Putamen (tissue), 1 donor: ENCODE data around the gene CDR2.
"Not testable (repeated sequence)": the region's sequence is repeated elsewhere in the genome, so short reads cannot be mapped to it uniquely, and the experiment has no call there.

ENCODE experiments used
- DNase-seq: peaks from one replicate; pipeline ENCODE4 v3.0.0-alpha.2; 2016; ENCODE audit warnings: low spot score

Gene CDR2

GRCh38 chr16:22374311-22375116 lies at the start of gene CDR2:
Gene CDR2, minus strand, starts transcription at chr16:22374619. Its CDS starts 310 bp downstream, at chr16:22374309.
- peak; percentile 95 for DNase-seq

- DNase-seq: no peak
These were observed 49.3 kb upstream of the CDR2 start for GRCh38 chr16:22423716-22424115.

- DNase-seq: no peak
These were observed 46.7 kb upstream of the CDR2 start for GRCh38 chr16:22421136-22421535.

DNA sequence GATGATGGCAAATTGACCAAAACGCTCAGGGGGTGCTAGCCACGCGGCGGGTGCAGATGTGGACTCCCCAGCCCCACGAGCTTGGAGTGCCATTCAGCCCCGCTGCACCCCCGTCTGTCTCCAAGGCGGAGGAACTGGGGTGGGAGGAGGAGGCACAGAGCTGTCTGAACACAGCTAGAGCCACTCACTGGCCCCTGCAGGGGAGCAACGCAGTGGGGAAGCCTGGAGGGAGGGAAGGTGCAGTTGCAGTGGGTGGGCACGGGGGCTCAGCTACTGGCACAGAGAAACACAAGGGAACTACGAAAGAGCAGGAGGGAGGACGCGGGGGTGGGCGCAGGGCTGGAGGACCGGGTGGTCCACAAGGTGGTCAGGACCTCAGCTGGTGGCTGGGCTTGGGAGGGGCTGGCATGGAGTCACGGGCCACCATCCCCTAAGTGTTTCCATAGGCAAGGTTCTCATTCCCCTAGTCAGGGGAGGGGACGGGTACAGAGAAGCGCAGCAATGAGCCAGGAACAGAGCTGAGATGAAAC lies 46.3 kb upstream of the CDR2 start:
- DNase-seq: no peak

- DNase-seq: no peak
These were observed 45.5 kb upstream of the CDR2 start for GRCh38 chr16:22419908-22420307.

- no peak for DNase-seq
These were observed 44.4 kb upstream of the CDR2 start for GRCh38 chr16:22418826-22419225.

GRCh38 chr16:22417798-22418197 lies 43.4 kb upstream of the CDR2 start:
- not testable (repeated sequence) for DNase-seq

- DNase-seq: no peak
These were observed 42.6 kb upstream of the CDR2 start for GRCh38 chr16:22417019-22417418.

- no peak for DNase-seq
These were observed 39.4 kb upstream of the CDR2 start for GRCh38 chr16:22413819-22414218.

DNA sequence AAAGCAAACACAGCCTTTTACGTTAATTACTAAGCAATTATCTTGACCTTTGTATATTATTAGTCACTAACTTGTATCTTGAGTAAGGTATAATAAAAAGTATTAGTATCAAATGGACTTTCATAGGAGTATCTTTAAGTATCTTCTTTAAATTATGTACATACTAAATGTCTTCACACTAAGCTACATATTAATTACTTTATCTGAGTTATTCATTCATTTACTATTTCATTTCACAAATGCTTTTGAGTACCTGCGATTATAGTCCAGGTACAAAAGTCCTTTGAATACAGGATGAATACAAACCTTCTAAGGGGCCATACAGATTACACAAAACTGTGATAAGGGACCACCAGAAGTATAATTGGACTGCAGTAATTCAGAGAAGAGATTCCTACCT lies 33.1 kb upstream of the CDR2 start:
- no peak for DNase-seq

DNA sequence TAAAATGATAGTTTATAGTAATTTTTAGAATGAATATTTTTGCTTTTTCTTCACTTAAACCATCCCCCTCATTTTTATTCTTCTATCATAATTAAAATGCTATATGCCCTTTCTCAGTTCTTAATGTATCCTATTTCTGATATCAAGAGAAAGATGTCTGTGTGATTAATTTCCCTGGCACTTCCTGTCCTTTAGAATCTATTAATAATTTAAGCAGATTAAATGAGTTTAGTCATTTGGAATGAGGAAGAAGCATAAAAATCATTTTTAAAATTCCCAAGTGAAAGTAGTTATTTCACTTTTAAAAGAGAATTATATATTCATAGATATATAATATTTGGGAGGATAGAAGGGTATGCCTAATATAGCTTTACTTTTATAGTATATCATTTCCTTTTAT lies 27.8 kb upstream of the CDR2 start:
- no peak for DNase-seq

DNA sequence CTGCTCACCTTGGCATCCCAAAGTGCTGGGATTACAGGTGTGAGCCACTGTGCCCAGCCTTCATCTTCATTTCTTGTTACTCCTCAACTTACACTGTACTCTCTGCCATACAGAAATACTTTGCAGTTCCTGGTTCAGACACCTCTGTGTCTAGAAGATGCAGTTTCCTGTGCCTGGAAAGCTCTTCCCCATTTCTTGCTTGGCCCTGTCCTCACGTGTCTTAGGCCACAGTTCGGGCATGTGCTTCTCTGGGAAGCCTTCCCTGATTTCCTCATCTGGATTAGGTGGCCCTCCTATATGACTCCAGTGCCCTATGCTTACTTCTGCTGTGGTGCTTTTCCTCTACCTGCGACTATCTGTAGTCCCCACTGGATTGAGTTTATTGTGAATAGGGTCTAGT lies 26.5 kb upstream of the CDR2 start:
- no peak for DNase-seq

- DNase-seq: no peak
These were observed 23.5 kb upstream of the CDR2 start for GRCh38 chr16:22397931-22398330.

DNA sequence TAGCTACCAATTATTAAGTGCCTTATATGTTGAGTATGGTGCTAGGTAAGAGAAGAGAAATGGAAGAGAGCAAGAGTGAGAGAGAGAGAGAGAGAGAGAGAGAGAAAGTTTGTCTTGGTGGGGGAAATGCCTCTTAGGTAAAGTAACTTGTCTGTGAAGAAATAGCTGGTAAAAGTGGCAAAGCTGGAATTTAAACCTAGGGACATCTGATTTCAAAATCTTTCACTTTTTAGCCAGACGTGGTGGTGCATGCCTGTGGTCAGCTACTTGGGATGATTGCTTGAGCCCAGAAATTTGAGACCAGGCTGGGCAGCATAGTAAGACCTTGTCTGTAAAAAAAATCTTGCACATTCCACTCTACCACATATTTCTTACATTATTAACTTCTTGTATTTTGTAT lies 23.0 kb upstream of the CDR2 start:
- DNase-seq: no peak

GRCh38 chr16:22395960-22396359 lies 21.5 kb upstream of the CDR2 start:
- DNase-seq: no peak

DNA sequence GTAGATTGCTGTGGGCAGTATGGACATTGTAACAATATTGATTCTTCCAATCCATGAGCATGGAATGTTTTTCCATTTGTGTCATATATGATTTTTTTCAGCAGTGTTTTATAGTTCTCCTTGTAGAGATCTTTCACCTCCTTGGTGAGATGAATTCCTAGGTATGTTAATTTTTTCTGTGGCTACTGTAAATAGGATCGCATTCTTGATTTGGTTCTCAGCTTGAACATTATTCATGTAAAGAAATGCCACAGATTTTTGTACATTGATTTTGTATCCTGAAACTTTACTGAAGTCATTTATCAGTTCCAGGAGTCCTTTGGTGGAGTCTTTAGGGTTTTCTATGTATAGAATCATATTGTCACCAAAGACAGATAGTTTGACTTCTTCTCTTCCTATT lies 19.7 kb upstream of the CDR2 start:
- no peak for DNase-seq

DNA sequence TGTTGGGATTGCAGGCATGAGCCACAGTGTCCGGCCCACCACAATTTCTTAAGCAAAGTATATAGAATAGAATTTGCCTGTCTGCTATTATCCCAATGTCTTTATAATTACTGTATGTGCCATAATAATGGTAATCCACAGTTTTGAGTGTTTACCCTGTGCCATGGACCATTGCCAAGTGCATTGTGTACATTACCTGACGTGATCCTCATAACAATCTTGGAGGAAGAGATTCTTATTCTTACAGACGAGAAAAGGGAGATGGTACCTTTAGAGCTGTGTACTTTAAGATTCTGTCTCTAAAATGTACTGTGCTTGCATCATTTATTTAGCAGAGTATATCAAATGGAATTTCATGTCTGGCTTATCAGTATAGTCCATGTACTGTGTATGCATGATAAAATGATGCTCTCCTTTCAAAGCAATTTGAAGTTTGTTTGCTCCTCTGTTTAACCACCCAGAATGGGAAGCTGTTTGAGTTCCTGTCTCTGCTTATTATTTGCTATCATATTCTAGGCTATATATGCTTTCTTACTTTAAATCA lies 13.8 kb upstream of the CDR2 start:
- DNase-seq: no peak

- DNase-seq: no peak
These were observed 12.6 kb upstream of the CDR2 start for GRCh38 chr16:22386976-22387375.

DNA sequence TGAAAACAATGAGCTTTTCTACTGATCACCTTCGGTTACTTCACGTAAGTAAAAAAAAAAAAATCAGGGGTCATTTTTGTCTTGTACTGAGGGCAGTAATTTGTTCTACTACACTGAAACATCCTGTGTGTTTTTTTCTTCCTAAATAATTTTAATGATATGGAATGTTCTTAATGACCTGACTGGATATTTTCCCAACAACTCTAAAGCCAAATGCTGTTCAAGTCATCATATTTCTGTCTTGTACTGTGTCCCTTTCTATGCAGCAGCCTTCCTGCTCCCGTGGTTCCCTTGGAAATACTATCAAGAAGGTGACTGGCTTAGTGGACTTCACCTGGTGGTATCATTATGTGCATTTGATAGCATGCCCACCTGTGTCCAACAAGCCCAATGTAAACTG lies 10.8 kb upstream of the CDR2 start:
- DNase-seq: no peak

- DNase-seq: no peak
These were observed 9.4 kb upstream of the CDR2 start for GRCh38 chr16:22383827-22384226.

- DNase-seq: no peak
These were observed 7.0 kb upstream of the CDR2 start for GRCh38 chr16:22381392-22381791.

- DNase-seq: no peak
These were observed 6.1 kb upstream of the CDR2 start for GRCh38 chr16:22380529-22380928.

DNA sequence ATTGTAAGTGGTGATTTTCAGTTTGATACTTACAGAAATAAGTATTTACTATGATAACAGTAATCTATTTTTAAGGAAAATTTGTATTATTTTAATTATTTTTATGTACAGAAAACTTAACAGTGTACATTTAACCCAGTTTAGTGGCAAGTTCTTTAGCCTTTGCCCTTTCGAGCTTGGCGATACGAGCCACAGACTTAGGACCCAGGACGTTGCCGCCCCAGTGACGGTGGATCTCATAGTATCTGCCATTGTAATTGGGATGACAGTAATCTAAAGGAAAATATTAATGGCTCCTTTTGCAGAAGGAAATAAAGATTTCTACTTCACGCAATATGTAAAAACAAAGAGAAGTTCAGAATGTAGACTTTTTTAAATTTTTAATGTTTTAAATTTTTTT lies 5.2 kb upstream of the CDR2 start:
- DNase-seq: no peak
